ENCODE measurements around the gene C18orf54.

DNA sequence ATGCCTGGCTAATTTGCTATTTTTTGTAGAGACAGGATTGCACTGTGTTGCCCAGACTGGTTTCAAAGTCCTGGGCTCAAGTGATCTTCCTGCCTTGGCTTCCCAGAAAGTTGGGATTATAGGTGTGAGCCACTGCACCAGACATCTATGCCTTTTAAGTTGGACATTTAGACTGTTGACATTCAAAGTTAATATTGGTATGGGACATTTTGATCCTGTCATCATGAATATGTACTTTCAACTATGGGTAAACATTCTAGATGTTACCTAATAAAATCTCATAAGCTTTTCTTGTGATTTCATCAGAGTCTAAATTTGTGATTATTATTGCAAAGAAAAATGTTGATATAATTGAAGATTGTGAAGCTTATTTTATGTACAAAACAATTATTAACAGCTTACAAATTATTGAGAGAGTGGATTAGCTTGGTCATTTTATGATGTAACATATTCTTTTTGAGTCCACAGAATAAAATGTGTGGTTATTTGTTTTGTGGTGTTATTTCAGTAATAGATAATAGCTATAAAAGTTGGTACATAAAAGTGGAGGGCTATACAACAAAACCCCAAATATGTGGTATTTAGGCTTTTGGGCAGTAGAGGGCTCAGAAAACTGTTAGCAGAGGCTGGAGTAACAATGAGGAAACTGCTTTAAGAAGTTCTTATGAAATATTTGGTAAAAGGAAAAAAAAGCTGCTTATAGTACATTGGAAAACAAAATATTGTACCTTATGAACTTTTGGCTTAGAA lies 41.5 kb upstream of the C18orf54 start:
- no peak for TF ChIP-seq CTCF (IDR thresholded peaks at IDR 0.05; ENCODE audit: insufficient read depth, low read length)
- TF ChIP-seq, protein P1, sequence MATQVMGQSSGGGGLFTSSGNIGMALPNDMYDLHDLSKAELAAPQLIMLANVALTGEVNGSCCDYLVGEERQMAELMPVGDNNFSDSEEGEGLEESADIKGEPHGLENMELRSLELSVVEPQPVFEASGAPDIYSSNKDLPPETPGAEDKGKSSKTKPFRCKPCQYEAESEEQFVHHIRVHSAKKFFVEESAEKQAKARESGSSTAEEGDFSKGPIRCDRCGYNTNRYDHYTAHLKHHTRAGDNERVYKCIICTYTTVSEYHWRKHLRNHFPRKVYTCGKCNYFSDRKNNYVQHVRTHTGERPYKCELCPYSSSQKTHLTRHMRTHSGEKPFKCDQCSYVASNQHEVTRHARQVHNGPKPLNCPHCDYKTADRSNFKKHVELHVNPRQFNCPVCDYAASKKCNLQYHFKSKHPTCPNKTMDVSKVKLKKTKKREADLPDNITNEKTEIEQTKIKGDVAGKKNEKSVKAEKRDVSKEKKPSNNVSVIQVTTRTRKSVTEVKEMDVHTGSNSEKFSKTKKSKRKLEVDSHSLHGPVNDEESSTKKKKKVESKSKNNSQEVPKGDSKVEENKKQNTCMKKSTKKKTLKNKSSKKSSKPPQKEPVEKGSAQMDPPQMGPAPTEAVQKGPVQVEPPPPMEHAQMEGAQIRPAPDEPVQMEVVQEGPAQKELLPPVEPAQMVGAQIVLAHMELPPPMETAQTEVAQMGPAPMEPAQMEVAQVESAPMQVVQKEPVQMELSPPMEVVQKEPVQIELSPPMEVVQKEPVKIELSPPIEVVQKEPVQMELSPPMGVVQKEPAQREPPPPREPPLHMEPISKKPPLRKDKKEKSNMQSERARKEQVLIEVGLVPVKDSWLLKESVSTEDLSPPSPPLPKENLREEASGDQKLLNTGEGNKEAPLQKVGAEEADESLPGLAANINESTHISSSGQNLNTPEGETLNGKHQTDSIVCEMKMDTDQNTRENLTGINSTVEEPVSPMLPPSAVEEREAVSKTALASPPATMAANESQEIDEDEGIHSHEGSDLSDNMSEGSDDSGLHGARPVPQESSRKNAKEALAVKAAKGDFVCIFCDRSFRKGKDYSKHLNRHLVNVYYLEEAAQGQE (IDR thresholded peaks at IDR 0.05; ENCODE audit: insufficient replicate concordance, low read depth) = no peak
- no peak for TF ChIP-seq POLR2AphosphoS5 (IDR thresholded peaks at IDR 0.05; ENCODE audit: low read depth)
- TF ChIP-seq GABPA (IDR thresholded peaks at IDR 0.05; ENCODE audit: low read depth) = no peak
